Hematopoietic multipotent progenitor cell treated with erythropoietin and hydrocortisone succinate and interleukin-3 and kit ligand, for 4 days (in vitro differentiated cells): ENCODE results near the gene TRIM75.
"Not testable (repeated sequence)": the region's sequence is repeated elsewhere in the genome, so short reads cannot be mapped to it uniquely, and the experiment has no call there.

Experiments
- DNase-seq: peaks from one replicate; pipeline ENCODE4 v3.0.0-alpha.2; 2015

Gene TRIM75

GRCh38 chr4:165053645-165054044 is at the start of gene TRIM75:
Gene TRIM75 (plus strand): TSS chr4:165053866. CDS start chr4:165059148, 5,282 bp downstream.
- no peak for DNase-seq

- DNase-seq, result no peak
These were observed 48.2 kb upstream of the TRIM75 start for GRCh38 chr4:165005352-165005925.

DNA sequence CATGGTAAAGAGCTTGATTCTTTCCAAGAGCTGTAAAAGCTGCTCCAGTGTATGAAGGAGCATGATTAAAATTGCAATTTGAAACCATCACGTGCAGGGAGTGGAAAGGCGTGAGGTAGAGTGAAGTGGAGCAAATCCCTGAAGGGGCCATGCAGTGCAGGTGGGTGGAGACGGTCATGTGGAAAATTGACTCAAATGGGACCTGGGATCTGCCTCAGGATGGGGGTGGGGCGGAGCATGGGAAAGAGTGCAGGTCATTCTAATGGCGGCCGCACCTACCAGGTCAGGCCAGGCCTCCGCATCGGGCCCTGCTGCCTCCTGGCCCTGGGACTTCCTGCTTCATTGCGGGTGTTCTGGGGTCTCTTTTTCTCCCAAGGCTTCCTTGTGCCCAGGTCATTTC is 47.2 kb upstream of the TRIM75 start:
- no peak for DNase-seq

- no peak for DNase-seq
These were observed 46.8 kb upstream of the TRIM75 start for GRCh38 chr4:165006886-165007285.

DNA sequence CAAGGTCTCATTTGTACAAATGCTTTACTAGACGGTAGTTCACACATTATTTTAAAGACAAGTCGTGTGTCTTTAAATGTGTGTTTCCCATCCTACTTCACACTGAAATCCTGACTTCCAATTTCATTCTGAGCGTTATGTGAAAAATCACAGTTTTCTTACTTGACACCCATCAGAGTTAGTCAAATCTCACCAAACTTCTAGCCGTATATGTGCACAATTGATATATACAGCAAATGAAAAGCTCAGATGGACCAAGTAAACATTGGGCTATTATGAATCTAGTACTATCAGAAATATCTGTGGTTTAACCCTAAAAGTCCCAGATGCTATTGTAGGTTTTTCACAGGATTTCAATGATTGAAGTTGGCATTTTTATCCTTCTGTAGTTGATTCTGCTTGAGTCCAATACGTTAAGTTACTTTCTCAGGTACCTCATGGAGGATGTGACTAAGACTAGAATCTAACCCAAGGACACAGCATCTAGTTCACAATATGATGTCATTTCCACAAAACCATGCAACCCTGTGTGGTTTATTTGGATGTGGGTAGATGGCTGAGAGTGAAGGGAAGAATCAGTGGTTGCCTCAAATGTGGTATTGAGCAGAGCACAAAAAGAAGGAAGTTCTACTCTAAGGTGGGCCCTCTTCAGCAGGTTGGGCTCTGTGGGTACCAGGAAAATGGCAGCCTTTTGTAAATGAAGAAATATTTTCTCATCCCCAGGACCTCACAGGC is 44.0 kb upstream of the TRIM75 start:
- DNase-seq, result no peak

DNA sequence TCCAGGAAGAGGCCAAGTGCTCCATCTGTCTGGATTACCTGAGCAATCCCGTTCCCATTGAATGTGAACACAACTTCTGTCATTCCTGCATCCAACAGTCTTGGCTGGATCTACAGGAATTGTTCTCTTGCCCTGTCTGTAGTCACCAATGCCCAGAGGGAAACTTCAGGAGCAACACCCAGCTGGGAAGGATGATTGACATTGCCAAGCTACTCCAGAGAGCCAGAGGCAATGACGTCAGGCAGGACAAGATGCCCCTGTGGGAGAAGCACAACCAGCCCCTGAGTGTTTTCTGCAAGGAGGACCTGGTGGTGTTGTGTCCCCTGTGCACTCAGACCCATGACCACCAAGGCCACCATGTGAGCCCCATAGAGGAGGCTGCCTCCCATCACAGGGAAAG is 43.2 kb upstream of the TRIM75 start:
- DNase-seq, result no peak

GRCh38 chr4:165010991-165011390 is 42.7 kb upstream of the TRIM75 start:
- no peak for DNase-seq

- no peak for DNase-seq
These were observed 42.3 kb upstream of the TRIM75 start for GRCh38 chr4:165011403-165011802.

DNA sequence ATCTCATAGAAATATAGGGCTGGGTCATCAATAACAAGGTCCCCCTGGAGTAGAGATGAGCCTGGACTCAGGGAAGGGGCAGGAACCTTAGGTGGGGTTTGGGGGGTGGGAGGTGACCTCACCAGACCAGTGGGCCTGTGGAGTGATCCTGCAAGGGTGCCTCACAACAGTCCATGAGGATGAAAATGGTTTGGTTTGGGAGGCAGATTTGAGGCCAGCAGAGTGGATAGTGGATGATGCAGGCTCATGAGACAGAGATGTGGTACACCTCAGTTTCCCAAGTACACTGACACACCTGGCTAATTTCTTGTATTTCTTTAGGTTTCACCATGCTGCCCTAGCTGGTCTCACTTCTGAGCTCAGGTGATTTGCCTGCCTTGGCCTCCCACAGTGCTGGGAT is 40.0 kb upstream of the TRIM75 start:
- no peak for DNase-seq

DNA sequence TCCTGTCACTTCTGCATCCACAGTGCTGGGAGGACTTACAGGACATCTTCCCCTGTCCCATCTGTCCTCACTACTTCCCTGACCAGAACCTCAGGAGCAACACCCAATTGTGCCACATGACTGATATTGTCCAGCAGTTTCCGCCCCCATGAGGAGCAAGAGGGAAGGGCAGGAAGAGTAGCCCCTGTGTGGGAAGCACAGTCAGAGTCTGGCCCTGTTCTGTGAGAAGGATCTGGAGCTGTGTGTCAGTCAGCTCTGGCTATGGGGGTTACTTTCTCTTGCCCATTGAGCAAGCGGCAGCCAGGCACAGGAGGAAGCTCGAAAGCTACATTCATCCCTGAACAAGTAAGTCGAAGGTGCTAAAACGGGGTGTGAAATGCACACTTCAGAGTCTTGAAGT is 36.7 kb upstream of the TRIM75 start:
- DNase-seq, result peak; percentile 3

GRCh38 chr4:165019995-165020394 is 33.7 kb upstream of the TRIM75 start:
- DNase-seq, result not testable (repeated sequence)

GRCh38 chr4:165025782-165026181 is 27.9 kb upstream of the TRIM75 start:
- not testable (repeated sequence) for DNase-seq

DNA sequence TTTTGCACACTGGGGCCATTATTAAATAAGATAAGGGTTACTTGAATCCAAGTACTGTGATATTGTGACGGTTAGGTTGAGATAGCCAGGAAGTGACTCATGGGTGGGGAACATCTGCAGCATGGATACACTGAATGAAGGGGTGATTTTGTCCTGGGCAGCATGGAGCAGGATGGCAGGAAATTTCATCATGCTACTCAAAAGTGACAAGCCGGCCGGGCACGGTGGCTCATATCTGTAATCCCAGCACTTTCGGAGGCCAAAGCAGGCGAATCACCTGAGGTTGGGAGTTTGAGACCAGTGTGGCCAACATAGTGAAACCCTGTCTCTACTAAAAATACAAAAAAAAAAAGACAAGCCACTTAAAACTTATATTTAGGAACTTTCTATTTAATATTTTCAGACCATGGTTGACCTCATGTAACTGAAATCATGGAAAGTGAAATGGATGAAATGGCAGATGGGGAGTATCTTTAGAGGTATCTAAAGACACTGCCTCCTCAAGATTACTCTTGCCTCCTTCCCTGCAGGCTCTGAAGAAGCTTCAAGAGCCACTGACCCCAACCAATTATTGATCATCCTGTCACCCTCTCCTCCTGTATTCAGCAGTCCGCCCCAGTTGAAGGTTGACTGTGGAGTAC is 25.8 kb upstream of the TRIM75 start:
- DNase-seq, result no peak

- no peak for DNase-seq
These were observed 22.0 kb upstream of the TRIM75 start, which contains the start of gene TRIM60 for GRCh38 chr4:165031436-165032211. Gene TRIM60 (plus strand): TSS chr4:165031999. CDS start chr4:165040073, 8,074 bp downstream.

- DNase-seq, result no peak
These were observed 5.5 kb upstream of the TRIM75 start for GRCh38 chr4:165048170-165048569.

DNA sequence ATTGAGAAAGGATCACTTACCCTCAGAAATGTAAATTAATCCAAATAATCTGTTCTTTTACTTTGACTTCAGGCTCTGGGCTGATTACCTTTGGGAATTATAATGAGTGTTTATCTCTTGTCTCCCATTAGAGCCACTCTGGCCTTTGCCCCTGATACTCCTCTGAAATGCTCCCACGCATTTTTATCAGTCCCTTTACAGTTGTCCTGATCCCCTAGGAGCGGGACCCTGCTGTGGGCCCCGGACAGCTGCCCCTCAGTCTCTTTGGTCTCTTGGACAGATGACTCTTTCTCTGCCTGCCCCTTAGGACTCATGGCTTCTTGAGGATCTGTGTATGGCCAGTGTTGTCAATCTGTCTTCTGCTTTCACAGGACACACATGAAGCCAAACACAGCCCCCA is 1.0 kb upstream of the TRIM75 start:
- no peak for DNase-seq

DNA sequence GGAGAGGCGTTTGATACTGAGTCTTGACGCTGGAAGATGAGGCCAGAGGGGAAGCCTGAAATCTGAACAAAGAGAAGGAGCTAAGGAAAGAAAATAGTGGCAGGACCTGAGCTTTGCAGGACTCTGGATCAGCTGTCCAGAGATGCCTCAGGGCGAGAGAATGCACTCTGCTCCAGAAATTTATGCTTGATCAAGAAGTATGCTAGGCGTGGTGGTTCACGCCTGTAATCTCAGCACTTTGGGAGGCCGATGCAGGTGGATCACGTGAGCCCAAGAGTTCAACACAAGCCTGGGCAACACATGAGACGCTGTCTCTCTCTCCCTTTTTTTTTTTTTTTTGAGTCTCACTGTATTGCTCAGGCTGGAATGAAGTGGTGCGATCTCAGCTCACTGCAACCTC is 1.9 kb downstream of the TRIM75 start:
- DNase-seq, result no peak

GRCh38 chr4:165058666-165059065 is 5.0 kb downstream of the TRIM75 start:
- no peak for DNase-seq

GRCh38 chr4:165059386-165059785 is 5.7 kb downstream of the TRIM75 start:
- no peak for DNase-seq

DNA sequence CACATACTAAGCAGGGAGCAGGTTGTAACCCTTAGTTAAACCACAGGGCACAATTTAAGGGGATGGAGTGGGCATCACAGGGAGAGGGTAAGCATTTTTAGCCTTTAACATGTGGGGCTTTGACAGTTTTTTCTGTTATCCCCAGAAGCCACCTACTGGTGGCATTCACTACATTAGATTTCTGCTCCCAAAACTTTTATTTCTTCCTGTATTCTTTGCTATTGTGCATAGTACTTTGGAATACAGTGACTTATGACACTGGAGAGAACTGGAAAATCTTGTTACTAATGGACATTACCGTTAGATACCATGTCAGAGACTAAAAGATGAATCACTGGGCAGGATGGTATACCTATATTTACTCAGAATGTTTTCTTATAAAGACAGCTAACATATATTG is 7.3 kb downstream of the TRIM75 start:
- DNase-seq, result peak; percentile 9

DNA sequence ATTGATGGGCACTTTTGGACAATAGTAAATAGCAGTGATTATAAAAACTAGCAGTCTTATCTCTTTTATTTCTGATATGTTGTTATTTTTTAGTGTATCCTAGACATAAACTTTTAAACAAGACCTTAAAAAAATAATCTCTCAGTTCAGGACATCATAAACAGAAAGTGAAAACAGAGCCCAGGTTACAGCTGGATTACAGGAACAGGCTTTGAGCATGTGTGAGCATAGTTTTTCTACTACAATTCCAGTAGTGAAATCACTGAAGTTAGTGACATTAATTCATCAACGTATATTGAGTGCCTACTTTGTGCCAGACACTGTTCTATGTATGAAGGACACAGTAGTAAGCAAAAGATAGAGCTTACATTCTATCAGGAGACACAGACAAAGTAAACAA is 16.9 kb downstream of the TRIM75 start:
- DNase-seq, result no peak

DNA sequence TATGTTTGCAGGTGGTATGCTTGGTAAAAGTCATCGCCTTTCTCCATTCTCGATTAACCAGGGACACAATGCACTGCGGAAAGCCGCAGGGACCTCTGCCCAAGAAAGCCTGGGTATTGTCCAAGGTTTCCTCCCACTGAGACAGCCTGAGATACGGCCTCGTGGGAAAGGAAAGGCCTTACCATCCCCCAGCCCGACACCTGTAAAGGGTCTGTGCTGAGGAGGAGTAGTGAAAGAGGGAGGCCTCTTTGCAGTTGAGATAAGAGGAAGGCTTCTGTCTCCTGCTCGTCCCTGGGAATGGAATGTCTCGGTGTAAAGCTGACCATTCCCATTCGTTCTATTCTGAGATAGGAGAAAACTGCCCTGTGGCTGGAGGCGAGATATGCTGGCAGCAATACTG is 19.7 kb downstream of the TRIM75 start:
- DNase-seq, result not testable (repeated sequence)

- no peak for DNase-seq
These were observed 23.4 kb downstream of the TRIM75 start for GRCh38 chr4:165077034-165077578.
